GM18526 (cell line): ENCODE data around the gene NUP214.

Source experiments
- POLR2A ChIP-seq: IDR thresholded peaks from 3 replicates; pipeline ENCODE4 v1.6.1; 2011; ENCODE audit not compliant: insufficient read length; ENCODE audit errors: extremely low read depth

Gene NUP214

DNA sequence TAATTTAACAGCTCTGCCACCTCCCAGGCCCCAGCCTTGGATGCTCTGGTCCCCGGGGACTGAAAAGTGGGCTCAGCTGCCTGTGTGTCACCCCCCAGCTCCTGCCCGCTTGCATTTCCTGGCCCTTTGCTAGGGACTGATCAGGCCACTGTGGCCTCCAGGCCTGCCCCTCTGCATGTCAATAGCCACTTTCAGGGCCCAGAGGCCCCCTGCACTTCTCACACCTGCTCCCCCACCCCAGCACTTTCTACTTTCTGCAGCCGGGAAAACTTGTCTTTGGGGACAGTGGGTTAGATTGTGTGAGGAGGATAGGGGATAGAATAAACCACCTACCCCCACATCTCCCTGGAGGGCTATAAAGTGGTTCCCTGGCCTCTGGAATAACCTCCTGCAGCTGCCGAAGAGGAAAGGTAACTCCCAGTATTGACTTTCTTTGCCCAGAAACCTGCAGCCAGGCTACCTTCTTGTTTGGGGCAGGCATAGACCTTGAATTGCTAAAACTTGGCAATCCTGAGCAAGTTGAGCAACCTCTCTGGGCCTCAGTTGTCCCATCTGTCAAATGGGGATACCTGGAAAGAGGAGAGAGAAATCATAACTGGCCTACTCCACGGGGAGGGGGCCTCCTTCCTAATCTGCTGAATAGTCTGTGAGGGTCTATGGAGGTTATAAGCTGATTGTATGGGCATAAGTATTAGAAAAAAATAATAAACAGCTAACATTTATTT is 21.2 kb upstream of the NUP214 start:
- no peak for TF ChIP-seq POLR2A

DNA sequence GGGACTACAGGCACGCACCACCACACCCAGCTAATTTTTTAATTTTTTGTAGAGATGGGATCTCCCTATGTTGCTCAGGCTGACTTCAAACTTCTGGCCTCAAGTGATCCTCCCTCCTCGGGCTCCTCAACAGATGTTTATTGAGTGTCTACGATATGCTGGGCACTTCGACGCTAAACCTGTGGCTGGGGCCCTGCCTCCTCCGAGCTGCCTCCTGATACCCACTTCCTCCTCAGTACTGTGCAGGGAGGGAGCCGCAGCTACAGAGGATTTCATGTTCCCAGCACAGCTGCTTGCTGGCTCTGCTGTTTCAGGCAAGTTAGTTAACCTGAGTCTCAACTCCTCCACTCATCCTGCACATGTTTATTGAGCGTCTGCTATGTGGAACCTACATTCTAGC is 19.4 kb upstream of the NUP214 start:
- TF ChIP-seq POLR2A: no peak

DNA sequence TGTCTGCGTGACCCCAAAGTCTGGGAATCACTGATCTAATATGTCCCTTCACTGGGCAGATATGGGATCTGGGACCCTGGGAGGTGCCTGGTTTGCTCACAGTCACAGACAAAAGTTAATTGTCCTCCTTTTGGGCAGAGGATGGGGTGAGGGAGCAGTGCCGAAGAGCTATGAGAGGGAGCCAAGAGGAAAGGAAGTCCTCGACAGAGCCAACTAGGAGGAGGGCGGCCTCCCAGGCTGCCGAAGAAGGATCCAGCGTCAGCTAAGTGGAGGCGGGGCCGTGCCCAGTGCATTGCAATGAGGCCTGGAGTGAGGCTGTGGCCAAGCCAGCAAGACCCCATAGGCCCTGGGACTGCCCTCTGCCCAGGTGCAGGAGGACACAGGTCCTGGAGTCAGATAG is 17.6 kb upstream of the NUP214 start:
- no peak for TF ChIP-seq POLR2A

DNA sequence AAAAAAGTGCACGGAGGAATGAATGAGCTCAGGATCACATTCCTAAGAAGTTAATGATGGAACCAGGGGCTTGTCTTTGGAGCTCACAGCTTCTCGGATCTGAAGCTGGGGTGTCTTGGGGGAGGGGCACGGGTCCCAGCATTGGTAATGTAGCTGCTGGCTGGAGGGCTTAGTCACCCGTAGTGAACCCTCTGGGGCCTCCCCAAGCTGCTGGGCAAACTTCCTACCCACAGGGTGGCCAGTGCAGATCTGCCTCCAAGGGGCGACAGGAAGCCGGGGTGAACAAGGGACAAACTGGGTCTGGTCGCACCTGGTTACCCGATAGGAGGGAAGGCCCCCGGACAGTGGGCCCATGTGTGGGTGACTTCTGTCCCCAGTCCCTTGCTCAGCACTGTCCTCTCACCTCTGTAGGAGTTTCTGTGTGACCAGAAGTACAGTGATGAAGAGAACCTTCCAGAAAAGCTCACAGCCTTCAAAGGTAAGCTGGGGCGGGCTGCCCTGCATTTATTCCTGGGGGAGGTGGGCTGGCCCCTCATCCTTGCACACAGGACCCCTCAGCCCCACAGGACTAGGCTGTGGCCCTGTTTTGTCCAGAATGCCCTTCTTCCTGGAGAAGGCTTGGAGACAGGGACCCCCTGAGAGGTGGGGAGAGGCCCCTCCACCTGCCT is 14.1 kb upstream of the NUP214 start:
- no peak for TF ChIP-seq POLR2A

DNA sequence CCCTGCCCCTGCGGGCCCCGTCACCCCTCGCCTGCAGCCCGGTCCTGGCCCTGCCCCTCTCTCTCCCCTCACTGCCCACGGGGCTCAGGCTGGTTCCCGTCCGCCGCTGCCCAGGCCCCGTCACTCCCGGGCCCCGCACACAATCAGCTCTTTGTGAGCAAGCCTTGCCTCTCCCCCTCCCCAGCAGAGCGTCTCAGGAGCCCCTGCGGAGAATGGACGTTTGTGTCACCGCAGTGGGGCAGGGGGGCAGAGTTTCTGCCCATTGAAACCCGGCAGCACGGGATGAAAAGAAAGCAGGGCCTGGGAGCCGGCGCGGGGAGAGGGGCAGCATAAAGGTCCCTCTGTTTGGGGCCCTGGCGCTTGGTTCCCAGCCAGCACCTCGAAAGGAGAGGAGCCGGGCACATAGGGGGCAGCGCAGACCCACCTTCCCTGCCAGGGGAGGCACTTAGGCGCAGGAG is 13.5 kb upstream of the NUP214 start:
- TF ChIP-seq POLR2A: no peak

DNA sequence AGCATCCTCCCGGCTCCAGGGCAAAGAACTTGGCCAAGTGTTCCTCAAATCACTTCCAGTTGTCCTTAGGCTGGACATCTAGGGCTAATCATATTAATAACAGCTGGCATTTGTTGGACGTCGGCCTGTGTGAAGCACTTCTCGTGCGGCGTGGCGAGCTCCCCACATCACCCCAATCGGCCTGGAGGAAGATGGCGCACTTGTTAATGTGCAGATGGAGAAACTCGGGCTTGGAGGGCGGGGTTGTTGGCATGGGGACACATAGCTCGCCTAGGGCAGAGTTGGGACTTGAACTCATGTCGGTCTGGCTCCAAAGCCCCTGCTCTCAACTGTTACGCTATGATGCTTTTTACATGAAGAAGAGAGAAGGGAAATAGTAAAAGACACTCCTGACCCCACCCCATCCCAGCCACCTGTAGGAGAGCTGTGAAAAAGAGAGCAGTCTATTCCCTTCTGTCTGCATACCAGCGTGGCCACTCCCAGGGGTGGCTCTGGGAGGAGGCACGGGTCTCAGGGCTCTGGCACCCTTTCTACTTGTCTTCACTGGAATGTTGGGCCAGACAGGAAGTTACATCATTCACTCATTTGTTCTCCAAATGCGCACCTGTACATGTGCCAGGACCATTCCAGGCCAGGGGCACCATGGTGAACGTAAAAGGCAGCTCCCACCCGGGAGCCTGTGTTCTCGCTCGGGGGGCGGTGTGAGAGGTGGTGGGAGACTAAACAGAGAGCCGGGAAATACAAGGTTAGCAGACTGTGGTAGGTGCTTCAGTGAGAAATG is 12.8 kb upstream of the NUP214 start:
- no peak for TF ChIP-seq POLR2A

DNA sequence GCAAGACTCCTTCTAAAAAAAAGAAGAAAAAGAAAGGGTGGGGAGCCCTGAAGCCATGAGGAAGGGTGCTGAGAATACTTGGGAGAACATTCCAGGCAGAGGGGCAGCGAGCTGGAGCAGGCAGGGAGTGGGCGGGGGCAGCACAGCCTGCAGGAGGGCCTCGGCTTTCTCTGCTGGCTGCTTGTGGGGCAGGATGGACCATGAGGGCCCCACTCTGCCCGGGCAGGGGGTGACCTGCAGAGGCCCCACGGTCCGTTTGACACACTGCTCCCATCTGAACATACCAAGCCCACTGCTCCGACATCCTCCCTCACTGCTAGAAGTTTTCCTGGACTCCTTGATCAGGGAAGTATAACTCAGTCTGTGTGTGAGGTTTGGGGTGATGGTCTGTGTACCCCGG is 11.7 kb upstream of the NUP214 start:
- TF ChIP-seq POLR2A: no peak

DNA sequence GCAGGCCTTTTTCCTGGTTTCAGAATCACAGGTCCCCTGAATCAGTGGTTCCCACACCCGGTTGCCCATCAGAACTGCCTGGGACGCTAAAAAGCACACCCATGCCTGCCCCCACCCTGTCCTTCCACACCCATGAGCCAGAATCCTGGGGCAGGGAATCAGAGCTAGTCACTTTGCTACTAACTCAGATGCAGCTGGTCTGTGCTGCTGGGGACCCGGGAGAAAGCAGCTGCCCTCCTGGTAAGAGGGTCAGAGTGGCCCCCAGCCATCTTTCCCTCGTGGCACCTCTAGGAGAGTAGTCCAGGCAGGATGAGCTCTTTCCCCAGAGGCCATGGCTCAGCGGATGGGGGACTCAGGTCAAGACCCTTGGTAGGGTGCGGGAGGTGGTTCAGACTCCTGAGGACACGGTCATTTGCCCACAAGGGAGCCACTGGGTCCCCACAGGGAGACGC is 11.3 kb upstream of the NUP214 start:
- no peak for TF ChIP-seq POLR2A

DNA sequence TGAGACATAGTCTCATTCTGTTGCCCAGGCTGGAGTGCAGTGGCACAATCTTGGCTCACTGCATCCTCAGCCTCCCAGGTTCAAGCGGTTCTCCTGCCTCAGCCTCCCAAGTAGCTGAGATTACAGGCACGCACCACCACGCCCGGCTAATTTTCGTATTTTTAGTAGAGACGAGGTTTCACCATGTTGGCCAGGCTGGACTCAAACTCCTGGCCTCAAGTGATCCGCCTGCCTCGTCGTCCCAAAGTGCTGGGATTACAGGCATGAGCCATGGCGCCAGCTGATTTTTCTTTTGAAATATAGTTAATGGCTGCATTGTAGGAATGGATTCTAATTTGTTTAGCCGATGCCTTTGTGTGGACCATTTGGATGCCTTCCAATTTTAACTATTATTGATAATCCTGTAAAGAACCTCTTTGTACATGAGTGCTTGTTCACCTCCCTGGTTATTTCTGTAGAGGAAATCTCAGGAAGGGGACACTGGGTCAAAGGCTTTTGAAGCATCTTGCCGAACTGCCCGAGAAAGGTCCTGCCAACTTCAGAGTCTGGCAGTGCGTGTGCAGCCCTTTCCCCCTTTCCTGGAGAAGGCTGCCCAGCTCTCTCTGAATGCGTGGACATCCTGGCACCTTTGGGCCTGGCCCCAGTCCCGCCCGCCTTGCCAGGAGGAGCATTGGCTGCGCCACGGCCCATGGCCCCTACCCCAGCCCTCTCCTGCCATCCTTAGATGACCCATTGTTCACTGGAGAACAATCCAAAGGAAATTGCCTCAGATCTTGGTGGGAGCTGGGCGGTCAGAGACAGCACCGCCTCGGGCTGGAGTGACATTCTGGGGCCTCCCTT is 8.9 kb upstream of the NUP214 start:
- no peak for TF ChIP-seq POLR2A

DNA sequence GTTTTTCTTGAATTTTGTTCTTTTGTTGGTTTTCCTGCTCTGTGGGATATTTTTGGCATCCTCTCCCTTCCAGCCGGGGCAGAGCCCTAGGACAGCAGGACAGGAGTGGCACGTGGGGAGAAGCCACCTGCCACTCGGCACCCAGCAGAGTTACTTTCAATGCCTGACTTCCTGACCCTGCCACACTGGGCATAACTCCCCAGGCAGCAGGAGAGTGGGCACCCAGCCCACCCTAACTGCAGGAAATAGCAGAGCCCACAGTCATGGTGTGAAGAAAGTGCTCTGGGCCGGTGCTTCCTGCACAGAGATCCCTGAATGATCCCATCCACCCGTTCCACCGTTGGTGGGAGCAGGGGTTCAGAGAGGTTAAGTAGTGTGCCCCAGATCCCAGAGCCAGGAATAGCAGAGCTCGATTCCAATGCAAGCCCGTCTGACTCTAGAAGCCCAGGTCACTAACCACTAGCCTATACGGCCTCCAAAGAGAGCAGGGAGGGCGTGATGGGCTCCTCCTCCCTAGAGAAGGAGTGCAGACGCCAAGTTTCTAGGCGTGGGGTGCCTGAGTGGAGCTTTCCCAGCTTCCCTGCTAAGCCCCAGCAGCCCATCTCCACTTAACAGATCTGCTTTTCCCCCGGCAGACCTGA is 8.1 kb upstream of the NUP214 start:
- TF ChIP-seq POLR2A: no peak

DNA sequence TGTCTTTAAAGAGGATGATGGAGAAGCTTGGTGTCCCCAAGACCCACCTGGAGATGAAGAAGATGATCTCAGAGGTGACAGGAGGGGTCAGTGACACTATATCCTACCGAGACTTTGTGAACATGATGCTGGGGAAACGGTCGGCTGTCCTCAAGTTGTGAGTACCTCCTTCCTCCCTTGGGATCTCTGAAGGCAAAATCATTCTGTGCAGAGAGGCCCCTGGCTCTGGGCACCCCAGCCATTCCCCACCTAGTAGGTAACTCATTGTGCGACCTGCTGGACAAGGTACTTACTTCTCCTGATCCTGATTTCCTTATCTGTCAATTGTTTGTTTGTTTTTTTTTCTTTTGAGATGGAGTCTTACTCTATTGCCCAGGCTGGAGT is 7.6 kb upstream of the NUP214 start:
- no peak for TF ChIP-seq POLR2A

DNA sequence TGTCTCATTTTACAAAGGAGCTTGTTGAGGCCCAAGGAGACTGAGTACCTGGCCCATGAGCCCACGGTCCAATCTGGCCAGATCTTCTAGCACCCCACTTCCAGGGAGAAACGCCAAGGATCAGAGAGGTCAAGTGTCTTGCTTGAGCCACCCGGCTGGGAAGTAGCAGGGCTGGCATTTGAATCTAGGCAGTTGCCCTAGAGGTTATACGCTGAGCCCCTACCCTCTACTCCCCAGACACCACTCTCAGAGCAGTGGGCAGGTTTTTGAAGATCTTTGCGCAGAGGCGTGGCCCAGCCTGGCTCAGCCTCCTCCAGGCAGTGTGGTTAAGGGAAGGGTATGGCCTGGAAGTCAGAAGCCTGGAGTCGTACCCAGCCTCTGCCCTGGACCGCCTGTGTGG is 5.8 kb upstream of the NUP214 start:
- no peak for TF ChIP-seq POLR2A

DNA sequence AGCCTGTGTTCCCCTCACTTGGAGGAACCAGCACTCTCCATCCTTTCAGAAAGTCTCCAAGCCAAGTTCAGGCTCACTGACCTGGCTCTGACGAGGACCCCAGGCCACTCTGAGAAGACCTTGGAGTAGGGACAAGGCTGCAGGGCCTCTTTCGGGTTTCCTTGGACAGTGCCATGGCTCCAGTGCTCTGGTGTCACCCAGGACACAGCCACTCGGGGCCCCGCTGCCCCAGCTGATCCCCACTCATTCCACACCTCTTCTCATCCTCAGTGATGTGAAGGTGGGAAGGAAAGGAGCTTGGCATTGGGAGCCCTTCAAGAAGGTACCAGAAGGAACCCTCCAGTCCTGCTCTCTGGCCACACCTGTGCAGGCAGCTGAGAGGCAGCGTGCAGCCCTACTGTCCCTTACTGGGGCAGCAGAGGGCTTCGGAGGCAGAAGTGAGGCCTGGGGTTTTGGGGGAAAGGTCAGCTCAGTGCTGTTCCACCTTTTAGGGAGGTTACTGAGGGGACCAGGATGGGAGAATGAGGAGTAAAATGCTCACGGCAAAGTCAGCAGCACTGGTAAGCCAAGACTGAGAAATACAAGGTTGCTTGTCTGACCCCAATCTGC is 4.7 kb upstream of the NUP214 start:
- TF ChIP-seq POLR2A: no peak

DNA sequence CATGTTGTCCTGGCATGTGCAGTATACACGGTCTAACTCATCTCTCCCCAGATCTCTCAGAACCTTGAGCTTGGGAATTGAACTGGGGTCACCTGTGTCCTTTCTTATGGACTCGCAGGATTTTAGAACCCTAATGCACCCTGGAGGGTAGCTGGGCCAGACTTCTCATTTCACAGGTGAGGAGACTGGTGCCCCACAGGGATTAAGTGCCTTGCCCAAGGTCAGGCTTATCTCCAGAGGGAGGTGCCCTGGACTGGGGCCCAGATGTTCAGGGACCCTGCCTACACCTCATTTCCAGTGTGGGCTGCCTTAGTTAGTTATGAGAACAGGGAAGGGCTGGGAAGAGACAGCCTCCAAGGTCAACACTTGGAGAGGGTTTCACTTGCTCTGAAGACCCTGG is 4.0 kb upstream of the NUP214 start:
- no peak for TF ChIP-seq POLR2A
